Measurements from ENCODE around the gene ATP6V0E2. TPM values are rescaled to one million over a fixed set of nuclear protein-coding genes. Genes with fewer than 3 reads are reported as not detected.
"Not testable (repeated sequence)": the region's sequence is repeated elsewhere in the genome, so short reads cannot be mapped to it uniquely, and the experiment has no call there.

ATP6V0E2 gene
- total RNA-seq, 2 donors from 2014 or later = 15.3 to 16.1 TPM

DNA sequence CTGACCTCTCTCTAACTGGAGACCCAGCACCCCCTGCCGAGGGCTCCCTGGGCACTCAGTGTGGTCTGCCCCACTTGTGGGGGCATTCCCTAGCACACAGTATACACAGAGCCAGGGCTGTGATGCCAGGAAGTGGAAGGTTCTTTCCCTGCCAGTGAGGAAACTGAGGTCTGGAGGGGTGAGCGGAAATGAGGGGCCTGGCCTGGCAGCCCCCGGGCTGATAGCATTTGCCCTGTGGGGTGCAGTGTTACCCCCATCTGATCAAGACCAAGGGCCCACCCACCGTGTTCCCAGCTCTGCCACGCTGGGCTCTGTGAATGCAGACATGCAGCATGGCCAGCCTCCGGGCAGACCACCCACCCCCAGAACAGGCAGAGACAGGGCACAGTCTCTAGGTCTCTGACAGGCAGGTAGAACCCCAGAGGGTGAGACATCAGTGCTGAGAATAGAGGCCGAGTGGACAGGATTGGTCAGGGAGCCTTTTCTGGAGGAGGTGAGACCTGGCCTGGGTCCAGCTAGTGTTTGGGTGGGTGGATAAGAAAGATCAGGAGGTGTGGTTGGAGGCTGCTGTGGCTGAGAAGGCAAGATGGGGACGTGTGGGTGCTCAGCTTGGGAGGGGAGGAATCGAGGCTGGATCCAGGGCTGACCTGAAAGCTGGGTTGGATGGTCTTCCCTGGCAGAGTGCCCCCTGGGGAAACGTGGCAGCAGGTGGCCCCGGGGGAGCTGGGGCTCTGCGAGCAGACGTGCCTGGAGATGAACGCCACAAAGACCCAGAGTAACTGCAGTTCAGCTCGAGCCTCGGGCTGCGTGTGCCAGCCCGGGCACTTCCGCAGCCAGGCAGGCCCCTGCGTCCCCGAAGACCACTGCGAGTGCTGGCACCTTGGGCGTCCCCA is 46.4 kb upstream of the ATP6V0E2 start:
- Mint-ChIP-seq H3K4me1 (peaks cover 3% of the 10 kb centered on the region), H3K9me3 (peaks cover 7% of the 10 kb centered on the region), H3K36me3 (ENCODE audit: low read depth) (no peaks in the 10 kb centered on the region), H3K4me3 (no peak overlapping the region), H3K27ac (no peak overlapping the region), H3K27me3 (ENCODE audit: insufficient read depth) (peaks cover 3% of the 10 kb centered on the region)
- Histone ChIP-seq H3K4me3 (ENCODE audit: low read length) (no peak overlapping the region), H3K9me3 (ENCODE audit: control insufficient read depth, low read length) (no peaks in the 10 kb centered on the region), H3K9ac (ENCODE audit: extremely low read depth, low read length, poor library complexity, severe bottlenecking) (no peak overlapping the region), H3K27ac (ENCODE audit: low read depth, low read length) (no peak overlapping the region), H3K4me1 (ENCODE audit: control insufficient read depth, insufficient read depth, low read length) (no peaks in the 10 kb centered on the region), H3K27me3 (ENCODE audit: control insufficient read depth, insufficient read depth, low read length, poor library complexity, severe bottlenecking) (no peaks in the 10 kb centered on the region), H3K36me3 (ENCODE audit: control insufficient read depth, insufficient read depth, low read length) (no peaks in the 10 kb centered on the region)
- 88 to 93% methylated on average over 13 to 23 of the region's 23 CpGs for WGBS, 2 experiments (ENCODE audit: insufficient coverage in 1 of 2, insufficient read length in 1 of 2)
- no peak for DNase-seq
- TF ChIP-seq, protein P1, sequence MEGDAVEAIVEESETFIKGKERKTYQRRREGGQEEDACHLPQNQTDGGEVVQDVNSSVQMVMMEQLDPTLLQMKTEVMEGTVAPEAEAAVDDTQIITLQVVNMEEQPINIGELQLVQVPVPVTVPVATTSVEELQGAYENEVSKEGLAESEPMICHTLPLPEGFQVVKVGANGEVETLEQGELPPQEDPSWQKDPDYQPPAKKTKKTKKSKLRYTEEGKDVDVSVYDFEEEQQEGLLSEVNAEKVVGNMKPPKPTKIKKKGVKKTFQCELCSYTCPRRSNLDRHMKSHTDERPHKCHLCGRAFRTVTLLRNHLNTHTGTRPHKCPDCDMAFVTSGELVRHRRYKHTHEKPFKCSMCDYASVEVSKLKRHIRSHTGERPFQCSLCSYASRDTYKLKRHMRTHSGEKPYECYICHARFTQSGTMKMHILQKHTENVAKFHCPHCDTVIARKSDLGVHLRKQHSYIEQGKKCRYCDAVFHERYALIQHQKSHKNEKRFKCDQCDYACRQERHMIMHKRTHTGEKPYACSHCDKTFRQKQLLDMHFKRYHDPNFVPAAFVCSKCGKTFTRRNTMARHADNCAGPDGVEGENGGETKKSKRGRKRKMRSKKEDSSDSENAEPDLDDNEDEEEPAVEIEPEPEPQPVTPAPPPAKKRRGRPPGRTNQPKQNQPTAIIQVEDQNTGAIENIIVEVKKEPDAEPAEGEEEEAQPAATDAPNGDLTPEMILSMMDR (conservative IDR thresholded peaks at IDR 0.05) = no peak

DNA sequence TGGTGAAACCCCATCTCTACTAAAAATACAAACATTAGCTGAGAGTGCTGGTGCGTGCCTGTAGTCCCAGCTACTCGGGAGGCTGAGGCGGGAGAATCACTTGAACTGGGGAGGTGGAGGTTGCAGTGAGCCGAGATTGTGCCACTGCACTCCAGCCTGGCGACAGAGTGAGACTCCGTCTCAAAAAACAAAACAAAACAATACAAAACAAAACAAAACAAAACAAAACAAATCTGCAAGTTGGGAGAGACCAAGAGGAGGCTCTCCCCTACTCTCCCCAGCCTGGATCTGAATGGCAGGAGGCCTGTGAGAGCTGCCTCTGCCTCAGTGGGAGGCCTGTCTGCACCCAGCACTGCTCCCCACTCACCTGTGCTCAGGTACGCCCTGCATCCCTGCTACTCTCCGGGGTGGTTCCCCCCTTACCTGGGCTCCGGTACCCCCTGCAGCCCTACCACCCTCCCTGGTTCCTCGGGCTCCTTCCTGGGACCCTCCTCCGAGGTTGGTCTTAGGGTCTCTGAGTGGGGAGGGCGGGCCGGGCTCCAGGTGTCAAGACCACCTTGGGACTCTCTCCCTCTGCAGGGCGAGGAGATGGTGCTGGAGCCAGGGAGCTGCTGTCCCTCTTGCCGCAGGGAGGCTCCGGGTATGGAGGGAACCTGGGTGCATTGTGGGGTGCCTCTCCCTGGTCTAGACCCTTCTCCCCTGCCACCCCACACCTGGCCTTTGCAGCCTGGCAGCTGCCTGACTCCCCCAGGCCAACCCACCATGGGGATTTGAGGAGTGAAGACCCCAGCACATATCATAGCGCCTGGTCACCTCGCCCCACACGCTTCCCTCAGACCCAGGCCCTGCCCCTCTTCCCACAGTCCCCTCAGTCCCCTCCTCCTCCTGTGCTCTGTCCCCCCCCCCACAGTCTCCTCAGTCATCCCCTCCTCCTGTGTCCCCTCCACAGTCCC is 45.1 kb upstream of the ATP6V0E2 start:
- no peak overlapping the region for H3K4me3 Mint-ChIP-seq
- no peaks in the 10 kb centered on the region for H3K36me3 ChIP-seq (ENCODE audit: control insufficient read depth, insufficient read depth, low read length)
- H3K9me3 ChIP-seq (ENCODE audit: control insufficient read depth, low read length) = no peaks in the 10 kb centered on the region
- WGBS, 2 experiments (ENCODE audit: insufficient coverage in 1 of 2, insufficient read length in 1 of 2) = 91 to 93% methylated on average over 5 to 19 of the region's 19 CpGs
- no peaks in the 10 kb centered on the region for H3K4me1 ChIP-seq (ENCODE audit: control insufficient read depth, insufficient read depth, low read length)
- no peak overlapping the region for H3K9ac ChIP-seq (ENCODE audit: extremely low read depth, low read length, poor library complexity, severe bottlenecking)
- peaks cover 3% of the 10 kb centered on the region for H3K9me3 Mint-ChIP-seq
- H3K4me1 Mint-ChIP-seq = peaks cover 3% of the 10 kb centered on the region
- peaks cover 4% of the 10 kb centered on the region for H3K27me3 Mint-ChIP-seq (ENCODE audit: insufficient read depth)
- no peak overlapping the region for H3K4me3 ChIP-seq (ENCODE audit: low read length)
- no peak for DNase-seq
- TF ChIP-seq, protein P1 (conservative IDR thresholded peaks at IDR 0.05) = no peak
- H3K27ac Mint-ChIP-seq = no peak overlapping the region
- no peaks in the 10 kb centered on the region for H3K36me3 Mint-ChIP-seq (ENCODE audit: low read depth)
- no peaks in the 10 kb centered on the region for H3K27me3 ChIP-seq (ENCODE audit: control insufficient read depth, insufficient read depth, low read length, poor library complexity, severe bottlenecking)
- no peak overlapping the region for H3K27ac ChIP-seq (ENCODE audit: low read depth, low read length)

DNA sequence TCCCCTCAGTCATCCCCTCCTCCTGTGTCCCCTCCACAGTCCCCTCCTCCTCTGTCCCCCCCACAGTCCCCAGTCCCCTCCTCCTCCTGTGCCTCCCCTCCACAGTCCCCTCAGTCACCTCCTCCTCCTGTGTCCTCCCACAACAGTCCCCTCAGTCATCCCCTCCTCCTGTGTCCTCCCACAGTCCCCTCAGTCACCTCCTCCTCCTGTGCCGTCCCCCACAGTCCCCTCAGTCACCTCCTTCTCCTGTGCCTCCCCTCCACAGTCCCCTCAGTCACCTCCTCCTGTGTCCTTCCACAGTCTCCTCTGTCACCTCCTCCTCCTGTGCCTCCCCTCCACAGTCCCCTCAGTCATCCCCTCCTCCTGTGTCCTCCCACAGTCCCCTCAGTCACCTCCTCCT is 43.2 kb upstream of the ATP6V0E2 start:
- H3K27me3 Mint-ChIP-seq (ENCODE audit: insufficient read depth) = peaks cover 20% of the 10 kb centered on the region
- not testable (repeated sequence) for H3K9me3 ChIP-seq (ENCODE audit: control insufficient read depth, low read length); DNase-seq; H3K9ac ChIP-seq (ENCODE audit: extremely low read depth, low read length, poor library complexity, severe bottlenecking); H3K4me1 Mint-ChIP-seq; H3K4me3 ChIP-seq (ENCODE audit: low read length); H3K36me3 ChIP-seq (ENCODE audit: control insufficient read depth, insufficient read depth, low read length); H3K27ac Mint-ChIP-seq; H3K4me3 Mint-ChIP-seq; H3K36me3 Mint-ChIP-seq (ENCODE audit: low read depth); H3K27ac ChIP-seq (ENCODE audit: low read depth, low read length); H3K4me1 ChIP-seq (ENCODE audit: control insufficient read depth, insufficient read depth, low read length); H3K9me3 Mint-ChIP-seq
- H3K27me3 ChIP-seq (ENCODE audit: control insufficient read depth, insufficient read depth, low read length, poor library complexity, severe bottlenecking) = peaks cover 13% of the 10 kb centered on the region
- 76% methylated on average over 1 of the region's 1 CpG; no CpG with 5 or more reads in 1 of the 2 experiments for WGBS, 2 experiments (ENCODE audit: insufficient coverage in 1 of 2, insufficient read length in 1 of 2)

Measured in endodermal cell (in vitro differentiated cells).